Natural killer cell (primary cell): ENCODE results near the gene PODXL. TPM values are rescaled to one million over a fixed set of nuclear protein-coding genes. Genes with fewer than 3 reads are reported as not detected.

Experiments
- ATAC-seq, 3 donors: fragments of 150-1000 bp in 2 of 3; fragments of 200-7000 bp in 1 of 3; cut with Tn5 transposase; 1 replicate in 1 of 3; 2 replicates in 2 of 3; pipeline ENCODE4 v1.10.0; 2021; ENCODE audit warnings: mild to moderate bottlenecking in 2 of 3, moderate library complexity in 2 of 3
- DNase-seq, 2 donors: peaks; one replicate each; pipeline versions ENCODE4 v3.0.0 to v3.0.0-alpha.2; 2013 to 2021; ENCODE audit warnings: mixed read lengths in 1 of 2
- H3K27ac ChIP-seq: one replicate; pipeline ENCODE4 v1.5.1; 2013; ENCODE audit warnings: mild to moderate bottlenecking, low read length
- H3K27me3 ChIP-seq: one replicate; pipeline ENCODE4 v1.6.1; 2013; ENCODE audit warnings: low read length; ENCODE audit not compliant: control insufficient read depth, insufficient read depth
- H3K36me3 ChIP-seq: one replicate; pipeline ENCODE4 v1.6.1; 2013; ENCODE audit warnings: low read length; ENCODE audit not compliant: control insufficient read depth, insufficient read depth
- H3K4me1 ChIP-seq: one replicate; pipeline ENCODE4 v1.6.1; 2013; ENCODE audit warnings: low read length; ENCODE audit not compliant: control insufficient read depth, insufficient read depth
- H3K4me3 ChIP-seq: one replicate; pipeline ENCODE4 v1.5.1; 2013; ENCODE audit warnings: low read length
- H3K9me3 ChIP-seq: one replicate; pipeline ENCODE4 v1.6.1; 2013; ENCODE audit warnings: low read length; ENCODE audit not compliant: control insufficient read depth, insufficient read depth
- H3K27ac Mint-ChIP-seq, 2 donors: one replicate each; pipeline ENCODE4 v1.8.0; 2022; ENCODE audit warnings: mild to moderate bottlenecking in 2 of 2, mixed read lengths in 2 of 2, moderate library complexity in 1 of 2
- H3K27me3 Mint-ChIP-seq, 2 donors: one replicate each; pipeline ENCODE4 v1.8.0; 2022; ENCODE audit warnings: low read depth in 2 of 2, mixed read lengths in 2 of 2
- H3K36me3 Mint-ChIP-seq: one replicate; pipeline ENCODE4 v1.8.0; 2022; ENCODE audit warnings: mixed read lengths
- H3K4me1 Mint-ChIP-seq, 2 donors: one replicate each; pipeline ENCODE4 v1.8.0; 2022; ENCODE audit warnings: mixed read lengths in 2 of 2
- H3K4me3 Mint-ChIP-seq: one replicate; pipeline ENCODE4 v1.8.0; 2022; ENCODE audit warnings: mild to moderate bottlenecking, moderate library complexity, mixed read lengths
- H3K9me3 Mint-ChIP-seq, 2 donors: one replicate each; pipeline ENCODE4 v1.8.0; 2022; ENCODE audit warnings: mixed read lengths in 2 of 2
- CTCF ChIP-seq: fragments of 200-600 bp; IDR thresholded peaks from one replicate; pipeline ENCODE4 v1.8.0; 2022; ENCODE audit warnings: antibody characterized with exemption
- WGBS: methylation state at CpG from one replicate; pipeline ENCODE4 v1.1.7; 2013; ENCODE audit warnings: missing lambda C conversion rate; ENCODE audit not compliant: insufficient coverage; 5-methylcytosine and 5-hydroxymethylcytosine counted together
- intact Hi-C: fragments of 100-400 bp; cut with micrococcal nuclease; formaldehyde crosslinking; loops from one replicate; pipeline ENCODE4 v1.14.2; 2022
- total RNA-seq, 4 donors: library from RNA; stranded (reverse); fragments of 120-200 nt in 1 of 4; gene quantifications; one replicate each; pipeline versions ENCODE4 v1.2.3 to v1.2.4, GENCODE V29; 2013 to 2022

PODXL gene
- total RNA-seq, 3 donors from 2014 or later (not counting 1 experiment from before 2014, with no cell fraction given): 0.35 to 1.4 (median 0.88) TPM

- no peak overlapping the region for H3K4me3 ChIP-seq
- no peaks in the 10 kb centered on the region for H3K4me1 ChIP-seq
- 88% methylated on average over 12 of the region's 12 CpGs for WGBS
- intact Hi-C loops: no loop called here
- no peaks in the 10 kb centered on the region for H3K9me3 ChIP-seq
- Mint-ChIP-seq H3K4me1 (no peaks in the 10 kb centered on the region), H3K36me3 (no peaks in the 10 kb centered on the region), H3K9me3 (no peaks in the 10 kb centered on the region), H3K27ac (no peak overlapping the region), H3K4me3 (no peak overlapping the region), H3K27me3 (no peaks in the 10 kb centered on the region)
- DNase-seq: no peak
- H3K27me3 ChIP-seq: no peaks in the 10 kb centered on the region
- no peak overlapping the region for H3K27ac ChIP-seq
- TF ChIP-seq CTCF: no peak
- no peak for ATAC-seq
- no peaks in the 10 kb centered on the region for H3K36me3 ChIP-seq
Observed at GRCh38 chr7:131537571-131537978, 18.9 kb downstream of the PODXL start.

GRCh38 chr7:131536361-131536849 lies 20.0 kb downstream of the PODXL start:
- H3K36me3 Mint-ChIP-seq: no peaks in the 10 kb centered on the region
- H3K9me3 Mint-ChIP-seq: no peaks in the 10 kb centered on the region
- H3K27ac Mint-ChIP-seq: no peak overlapping the region
- whole genome bisulfite sequencing: 82% methylated on average over 7 of the region's 7 CpGs
- no peaks in the 10 kb centered on the region for H3K9me3 ChIP-seq
- TF ChIP-seq CTCF: no peak
- H3K4me3 ChIP-seq: no peak overlapping the region
- ATAC-seq (no peak), DNase-seq (no peak)
- H3K27me3 Mint-ChIP-seq: no peaks in the 10 kb centered on the region
- H3K27ac ChIP-seq: no peak overlapping the region
- intact Hi-C loops: no loop called here
- H3K36me3 ChIP-seq: no peaks in the 10 kb centered on the region
- no peak overlapping the region for H3K4me3 Mint-ChIP-seq
- H3K27me3 ChIP-seq: no peaks in the 10 kb centered on the region
- H3K4me1 ChIP-seq: no peaks in the 10 kb centered on the region
- no peaks in the 10 kb centered on the region for H3K4me1 Mint-ChIP-seq

GRCh38 chr7:131533566-131534561 lies 22.6 kb downstream of the PODXL start:
- Mint-ChIP-seq H3K9me3 (no peaks in the 10 kb centered on the region), H3K27ac (no peak overlapping the region), H3K4me1 (no peaks in the 10 kb centered on the region), H3K4me3 (no peak overlapping the region), H3K27me3 (peaks cover 0 to 3% of the 10 kb centered on the region in 2 donors), H3K36me3 (no peaks in the 10 kb centered on the region)
- no peak overlapping the region for H3K4me3 ChIP-seq
- no peak for TF ChIP-seq CTCF
- no peaks in the 10 kb centered on the region for H3K27me3 ChIP-seq
- no peak for ATAC-seq
- no peaks in the 10 kb centered on the region for H3K9me3 ChIP-seq
- H3K36me3 ChIP-seq: no peaks in the 10 kb centered on the region
- intact Hi-C loops: no loop called here
- DNase-seq: no peak
- no peaks in the 10 kb centered on the region for H3K4me1 ChIP-seq
- WGBS: 91% methylated on average over 14 of the region's 15 CpGs
- no peak overlapping the region for H3K27ac ChIP-seq
